IPS-11a (cell line): Measurements from ENCODE around the gene MPLKIP.
"Not testable (repeated sequence)": the region's sequence is repeated elsewhere in the genome, so short reads cannot be mapped to it uniquely, and the experiment has no call there.

Experiments
- H3K4me3 ChIP-seq: one replicate; pipeline ENCODE4 v1.5.1; 2013; ENCODE audit warnings: low read depth, low read length, control low read depth

The MPLKIP gene

GRCh38 chr7:40133561-40134427 is 628 bp downstream of the MPLKIP start:
- H3K4me3 ChIP-seq: peak overlapping the region; percentile 87

- no peak overlapping the region for H3K4me3 ChIP-seq
Measured at GRCh38 chr7:40122940-40123254, 11.5 kb downstream of the MPLKIP start.

- not testable (repeated sequence) for H3K4me3 ChIP-seq
Measured at GRCh38 chr7:40122100-40122939, 12.1 kb downstream of the MPLKIP start.

GRCh38 chr7:40120020-40120419 is 14.4 kb downstream of the MPLKIP start:
- no peak overlapping the region for H3K4me3 ChIP-seq

GRCh38 chr7:40118201-40118600 is 16.2 kb downstream of the MPLKIP start:
- H3K4me3 ChIP-seq: not testable (repeated sequence)

GRCh38 chr7:40117199-40117598 is 17.2 kb downstream of the MPLKIP start:
- H3K4me3 ChIP-seq: not testable (repeated sequence)

GRCh38 chr7:40115936-40116335 is 18.5 kb downstream of the MPLKIP start:
- H3K4me3 ChIP-seq: no peak overlapping the region

GRCh38 chr7:40105879-40106473 is 28.4 kb downstream of the MPLKIP start:
- no peak overlapping the region for H3K4me3 ChIP-seq

GRCh38 chr7:40102897-40103296 is 31.5 kb downstream of the MPLKIP start:
- no peak overlapping the region for H3K4me3 ChIP-seq

- no peak overlapping the region for H3K4me3 ChIP-seq
Measured at GRCh38 chr7:40101201-40101600, 33.2 kb downstream of the MPLKIP start.

- H3K4me3 ChIP-seq: no peak overlapping the region
Measured at GRCh38 chr7:40099837-40100236, 34.6 kb downstream of the MPLKIP start.

- no peak overlapping the region for H3K4me3 ChIP-seq
Measured at GRCh38 chr7:40098810-40099209, 35.6 kb downstream of the MPLKIP start.

GRCh38 chr7:40097728-40098127 is 36.7 kb downstream of the MPLKIP start:
- H3K4me3 ChIP-seq: no peak overlapping the region

- no peak overlapping the region for H3K4me3 ChIP-seq
Measured at GRCh38 chr7:40095695-40096327, 38.6 kb downstream of the MPLKIP start.

GRCh38 chr7:40095230-40095629 is 39.2 kb downstream of the MPLKIP start:
- H3K4me3 ChIP-seq: no peak overlapping the region

GRCh38 chr7:40093631-40094350 is 40.6 kb downstream of the MPLKIP start:
- no peak overlapping the region for H3K4me3 ChIP-seq

GRCh38 chr7:40092182-40092581 is 42.2 kb downstream of the MPLKIP start:
- no peak overlapping the region for H3K4me3 ChIP-seq

GRCh38 chr7:40077849-40078248 is 56.6 kb downstream of the MPLKIP start:
- H3K4me3 ChIP-seq: no peak overlapping the region
